Testis (tissue), 2 donors: ENCODE data around the gene DOCK9.

Experiments
- CTCF ChIP-seq, 3 experiments: fragments of 450-650 bp in 2 of 3; fragments of 200-600 bp in 1 of 3; sonication (generic) in 1 of 3; IDR thresholded peaks; one replicate each; pipeline ENCODE4 v1.5.1; 2016 to 2019; ENCODE audit warnings: antibody characterized with exemption in 3 of 3, mild to moderate bottlenecking in 2 of 3, moderate library complexity in 1 of 3
- POLR2A ChIP-seq: fragments of 450-650 bp; IDR thresholded peaks from one replicate; pipeline ENCODE4 v1.6.1; 2017; ENCODE audit warnings: antibody characterized with exemption, mild to moderate bottlenecking, moderate library complexity

GRCh38 chr13:98768522-98768921 is 209.3 kb downstream of the DOCK9 start:
- TF ChIP-seq CTCF (IDR thresholded peaks at IDR 0.05) (no peak), POLR2A (no peak)
